DMS153 treated with DMSO at 0.1 percent for 48 hours (cell line): Measurements from ENCODE around the gene GNB1.
"Not testable (repeated sequence)": the region's sequence is repeated elsewhere in the genome, so short reads cannot be mapped to it uniquely, and the experiment has no call there.

Experiments used
- DNase-seq: peaks from one replicate; lab custom pipeline; 2025; ENCODE audit not compliant: unreplicated experiment; lab: John Stamatoyannopoulos, UW

GNB1 gene

DNA sequence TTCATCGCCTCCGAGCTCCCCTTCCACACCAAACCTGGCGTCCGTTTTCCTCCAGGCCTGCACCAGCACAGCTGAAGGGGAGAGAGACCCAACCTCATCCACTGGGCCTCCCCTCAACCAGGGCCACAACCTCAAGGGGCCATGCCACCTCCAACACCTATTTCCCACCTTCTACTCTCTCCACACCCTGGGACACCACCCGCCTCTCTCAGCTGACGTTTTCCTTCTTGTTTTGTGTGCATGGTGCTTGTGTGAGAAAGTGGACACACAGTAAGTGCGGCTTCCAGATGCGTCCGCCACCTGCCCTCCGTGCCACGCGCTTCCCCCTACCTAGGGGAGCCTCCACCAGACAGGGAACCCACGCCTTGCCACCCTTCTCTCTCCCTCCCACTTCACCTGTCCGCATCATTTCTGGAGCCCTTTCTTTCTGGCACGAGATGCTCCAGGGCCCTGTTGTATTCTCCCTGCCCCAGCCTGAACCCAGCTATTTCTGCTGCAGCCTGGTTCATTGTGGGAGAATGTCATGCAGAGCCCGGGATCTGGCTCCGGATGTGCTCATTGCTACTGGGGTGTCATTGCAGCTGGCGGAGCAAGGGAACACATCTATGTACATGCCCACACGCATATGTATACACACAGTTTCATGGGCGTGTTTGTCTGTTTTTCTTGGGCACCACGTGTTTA, 1.3 kb upstream of the GNB1 start:
- no peak for DNase-seq

DNA sequence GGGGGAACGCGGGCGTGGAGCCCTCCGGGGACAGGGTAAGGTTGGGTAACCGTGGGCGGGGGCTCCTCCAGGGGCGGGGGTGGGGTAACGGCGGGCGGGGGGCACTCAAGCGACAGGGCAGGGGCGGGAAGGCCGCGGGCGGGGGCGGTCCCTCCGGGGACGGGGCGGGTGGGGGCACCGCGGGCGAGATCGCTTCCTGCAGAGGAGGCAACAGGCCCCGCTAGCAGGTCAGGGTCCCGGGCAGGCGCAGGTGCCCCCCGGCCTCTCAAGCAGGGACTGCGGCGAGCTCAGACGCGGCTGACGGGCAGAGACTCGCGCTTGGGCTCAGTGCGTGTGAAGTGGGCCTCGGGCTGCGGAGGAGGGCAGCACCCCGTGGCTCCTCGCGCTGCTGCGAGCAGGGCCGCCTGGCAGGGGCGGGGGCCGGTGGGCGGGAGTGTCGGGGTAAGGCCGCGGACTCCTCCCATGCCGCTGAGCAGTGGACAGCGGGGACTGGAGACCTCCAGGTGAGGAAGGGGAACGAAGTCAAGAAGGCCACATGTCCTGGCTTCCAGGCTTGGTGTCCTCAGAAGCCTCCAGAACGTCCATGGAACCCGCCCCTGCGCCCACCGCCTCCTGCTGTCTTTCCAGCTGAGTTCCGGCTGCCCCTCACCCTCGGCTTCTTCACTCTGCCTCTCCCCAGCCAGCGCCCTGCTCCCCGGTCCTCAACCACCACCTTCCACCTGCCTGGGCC, 627 bp upstream of the GNB1 start:
- DNase-seq = peak; percentile 65

DNA sequence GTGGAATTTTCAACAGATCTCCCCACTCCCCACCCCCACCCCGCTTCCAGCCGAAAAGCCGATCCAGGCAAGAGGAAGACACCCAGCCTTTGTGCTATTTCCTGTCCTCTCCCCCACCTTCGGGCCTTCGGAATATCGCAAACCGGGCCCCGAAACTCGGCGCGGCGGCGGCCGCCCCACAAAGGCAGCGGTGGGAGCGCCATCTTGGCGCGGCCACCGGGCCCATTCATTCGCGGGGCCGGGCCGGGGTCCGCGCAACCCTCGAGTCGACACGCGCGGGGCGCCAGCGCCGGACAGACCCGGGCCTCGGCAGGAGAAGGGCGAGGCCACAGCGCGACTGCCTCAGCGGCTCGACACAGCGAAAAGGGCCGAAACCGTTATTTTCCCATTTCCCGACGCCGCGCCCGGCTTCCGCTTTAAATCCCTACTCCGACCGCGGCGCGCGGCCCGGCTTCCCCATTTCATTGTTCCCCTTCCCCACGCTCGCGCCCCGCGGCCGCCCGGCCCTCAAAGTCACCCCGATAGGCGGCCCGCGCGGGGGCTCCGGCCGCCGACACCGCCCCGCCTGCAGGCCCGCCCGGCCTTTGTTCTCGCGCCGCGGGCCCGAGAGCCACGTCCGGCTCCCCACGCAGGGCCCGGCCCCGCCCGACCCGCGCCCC, 911 bp downstream of the GNB1 start:
- DNase-seq = peak; percentile 56

DNA sequence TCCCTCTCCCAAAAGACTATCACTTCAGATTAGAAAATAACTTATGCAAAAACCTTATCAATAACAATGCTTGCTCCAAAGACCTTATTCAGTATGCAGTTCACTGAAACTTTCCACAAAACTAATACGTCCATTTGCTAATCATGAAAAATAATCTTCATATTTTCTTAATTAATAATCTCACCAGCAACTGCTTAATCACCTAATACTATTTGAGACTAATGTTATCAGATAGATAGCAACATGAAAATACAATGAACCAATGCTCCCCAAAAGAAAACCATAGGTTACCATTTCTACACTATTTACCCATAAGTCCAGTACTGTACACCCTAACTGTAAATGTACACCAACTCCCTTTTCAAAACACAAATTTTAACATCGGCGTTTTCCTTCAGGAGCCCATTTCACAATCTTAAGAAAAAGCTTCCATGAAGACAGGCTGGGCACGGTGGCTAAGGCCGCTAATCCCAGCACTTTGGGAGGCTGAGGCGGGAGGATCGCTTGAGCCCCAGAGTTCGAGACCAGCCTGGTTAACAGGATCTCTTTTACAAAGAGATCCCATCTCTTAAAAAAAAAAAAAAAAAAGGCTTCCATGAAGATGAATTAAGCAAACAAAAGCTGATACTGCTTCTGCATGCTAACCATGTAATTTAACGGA, 1.7 kb downstream of the GNB1 start:
- no peak for DNase-seq

DNA sequence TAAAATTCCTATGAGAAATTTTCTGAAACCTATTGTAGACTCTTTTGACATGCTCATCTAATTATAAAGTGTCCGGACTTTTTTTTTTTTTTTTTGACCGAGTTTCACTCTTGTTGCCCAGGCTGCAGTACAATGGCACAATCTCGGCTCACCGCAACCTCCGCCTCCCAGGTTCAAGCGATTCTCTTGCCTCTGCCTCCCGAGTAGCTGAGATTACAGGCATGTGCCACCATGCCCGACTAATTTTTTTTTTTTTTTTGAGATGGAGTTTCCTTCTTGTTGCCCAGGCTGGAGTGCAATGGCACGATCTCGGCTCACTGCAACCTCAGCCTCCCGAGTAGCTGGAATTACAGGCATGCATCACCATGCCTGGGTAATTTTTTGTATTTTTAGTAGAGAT, 7.0 kb downstream of the GNB1 start:
- DNase-seq = not testable (repeated sequence)

DNA sequence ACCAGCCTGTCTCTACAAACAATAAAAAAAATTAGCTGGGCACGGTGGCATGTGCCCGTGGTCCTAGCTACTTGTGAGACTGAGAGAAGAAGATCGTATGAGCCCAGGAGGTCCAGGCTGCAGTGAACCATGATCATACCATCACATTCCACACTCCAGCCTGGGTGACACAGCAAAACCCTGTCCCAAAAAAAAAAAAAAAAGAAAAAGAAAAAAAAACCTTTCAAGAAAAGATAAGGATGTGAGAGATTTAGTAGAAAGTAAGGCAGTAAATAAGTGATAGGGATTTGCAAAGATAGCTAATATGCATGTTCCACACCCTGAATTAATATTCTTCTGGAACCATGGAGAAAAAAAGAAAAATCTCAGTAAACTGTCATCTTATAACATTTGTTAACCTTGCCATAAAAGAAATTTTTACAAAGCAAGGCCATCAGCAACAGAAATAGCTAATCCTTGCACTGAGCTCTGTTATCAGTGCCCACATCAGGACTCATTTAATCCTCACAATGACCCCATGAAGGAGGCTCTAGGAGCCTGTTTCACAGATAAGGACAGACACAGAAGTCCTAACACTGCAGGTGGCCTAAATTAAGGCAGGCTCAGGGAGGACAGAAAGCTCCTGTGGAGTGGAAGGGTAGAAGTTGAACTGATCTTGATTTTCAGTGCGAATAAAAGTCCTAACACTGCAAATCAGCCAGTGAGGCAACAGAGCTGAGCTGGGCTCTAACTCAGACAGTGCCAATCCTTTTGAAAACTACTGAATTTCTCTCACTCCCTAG, 7.6 kb downstream of the GNB1 start:
- DNase-seq = no peak

DNA sequence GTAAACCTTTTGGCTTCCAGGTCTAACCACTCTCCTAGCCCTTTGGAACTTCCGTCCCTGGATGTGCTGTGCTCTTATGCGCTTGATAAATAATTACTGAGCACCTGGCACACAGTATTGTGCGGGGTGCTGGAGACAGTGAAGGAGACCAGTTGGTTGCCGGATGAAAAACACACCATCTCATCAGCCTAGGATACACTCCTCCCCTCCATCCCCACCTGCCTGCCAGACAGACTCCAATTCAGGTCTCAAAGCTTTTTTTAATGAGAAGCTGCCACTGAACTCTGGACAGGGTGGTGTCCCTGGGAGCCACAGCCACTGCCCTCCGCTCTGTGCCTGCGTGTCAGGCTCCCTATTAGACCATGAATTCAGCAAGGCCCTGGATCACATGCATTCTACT, 9.2 kb downstream of the GNB1 start:
- DNase-seq = no peak

DNA sequence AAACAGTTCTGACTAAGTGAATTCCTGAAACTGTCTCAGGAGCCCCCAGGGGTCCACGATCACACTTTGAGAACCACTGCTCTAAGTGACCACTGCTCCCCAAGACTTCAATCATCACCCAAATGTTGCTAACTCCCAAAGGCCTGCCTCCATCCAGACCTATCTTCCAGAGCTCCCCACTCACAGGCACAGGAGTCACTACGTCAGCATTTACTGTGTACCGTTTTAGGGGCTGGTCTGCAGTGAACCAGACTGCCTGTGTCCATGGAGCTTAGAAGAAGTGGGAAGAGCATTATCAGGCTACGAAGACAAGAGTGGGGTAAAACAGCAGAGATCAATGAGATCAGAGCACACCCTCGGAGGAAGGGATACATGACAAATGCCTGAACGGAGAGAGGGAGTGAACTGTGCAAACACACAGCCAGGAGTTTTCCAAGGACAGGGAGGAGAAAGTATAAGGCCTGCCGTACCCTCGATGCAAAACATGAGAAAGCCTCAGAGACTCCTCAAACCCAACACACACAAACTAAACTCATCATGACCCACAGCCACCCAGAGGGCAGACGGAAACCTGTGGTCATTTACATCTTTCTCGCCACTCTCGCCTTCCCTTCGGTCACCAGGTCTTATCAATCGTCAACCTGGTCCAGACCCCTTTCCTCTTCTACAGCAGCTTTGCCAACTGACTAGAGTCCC, 10.1 kb downstream of the GNB1 start:
- DNase-seq = no peak

DNA sequence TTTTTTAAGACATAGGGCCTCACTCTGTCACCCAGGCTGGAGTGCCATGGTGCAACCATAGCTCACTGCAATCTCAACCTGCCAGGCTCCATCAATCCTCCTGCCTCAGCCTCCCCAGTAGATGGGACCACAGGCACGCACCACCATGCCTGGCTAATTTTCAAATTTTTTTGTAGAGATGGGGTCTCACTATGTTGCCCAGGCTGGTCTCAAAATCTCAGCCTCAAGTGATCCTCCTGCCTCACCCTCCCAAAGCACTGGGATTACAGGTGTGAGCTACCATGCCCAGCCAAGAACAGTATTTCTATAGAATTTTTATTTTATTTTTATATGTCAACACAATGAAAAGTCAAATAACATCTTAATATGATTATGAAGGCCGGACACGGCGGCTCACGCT, 10.9 kb downstream of the GNB1 start:
- no peak for DNase-seq

DNA sequence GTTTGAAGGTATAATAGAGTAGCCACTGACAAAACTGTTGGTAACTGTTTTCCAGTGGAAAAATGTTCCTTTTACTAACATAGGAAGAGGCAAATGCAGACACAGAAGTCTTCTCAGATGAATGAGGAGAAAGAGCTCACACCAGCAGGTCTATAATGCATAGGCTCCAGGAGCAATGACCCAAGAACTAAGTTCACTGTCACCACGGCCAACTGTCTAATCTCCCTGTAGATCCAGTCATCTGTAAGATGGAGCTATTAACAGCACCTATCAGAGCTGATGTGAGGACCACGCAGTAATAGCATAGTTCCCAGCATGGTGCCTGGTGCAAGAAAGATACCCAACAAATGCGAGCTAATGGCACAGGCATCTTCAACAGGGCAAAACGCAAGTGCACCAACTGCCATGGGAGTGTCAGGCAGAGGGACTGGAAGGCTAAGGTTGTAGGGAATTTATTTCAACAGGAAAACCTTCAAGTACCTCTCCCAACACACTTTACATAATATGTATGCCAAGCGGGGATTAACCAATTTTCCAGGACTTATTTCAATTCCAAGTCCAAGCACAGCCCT, 12.9 kb downstream of the GNB1 start:
- no peak for DNase-seq

DNA sequence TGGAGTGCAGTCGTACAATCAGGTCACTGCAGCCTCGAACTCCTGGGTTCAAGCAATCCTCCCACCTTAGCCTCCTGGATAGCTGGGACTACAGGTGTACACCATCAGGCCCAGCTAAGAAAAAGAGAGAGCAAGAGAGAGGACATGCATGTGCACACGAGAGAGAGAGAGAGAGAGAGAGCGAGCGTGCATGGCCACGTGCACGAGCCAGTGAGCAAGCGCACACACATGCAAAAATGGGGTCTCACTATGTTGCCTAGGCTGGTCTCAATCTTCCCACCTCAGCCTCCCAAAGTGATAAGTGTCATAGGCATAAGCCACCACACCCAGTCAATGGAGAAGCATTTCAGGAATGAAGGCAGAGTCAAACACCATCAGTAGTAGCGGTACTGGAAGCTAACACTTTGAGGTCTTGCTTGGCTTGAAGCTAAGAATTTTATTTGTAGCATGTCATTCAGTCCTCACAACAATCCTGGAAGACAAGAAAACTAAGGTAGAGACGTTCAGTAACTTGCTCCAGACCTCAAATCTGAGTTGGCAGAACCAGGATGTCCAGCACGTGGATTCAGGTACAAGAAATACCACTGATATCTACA, 14.5 kb downstream of the GNB1 start:
- DNase-seq = no peak

DNA sequence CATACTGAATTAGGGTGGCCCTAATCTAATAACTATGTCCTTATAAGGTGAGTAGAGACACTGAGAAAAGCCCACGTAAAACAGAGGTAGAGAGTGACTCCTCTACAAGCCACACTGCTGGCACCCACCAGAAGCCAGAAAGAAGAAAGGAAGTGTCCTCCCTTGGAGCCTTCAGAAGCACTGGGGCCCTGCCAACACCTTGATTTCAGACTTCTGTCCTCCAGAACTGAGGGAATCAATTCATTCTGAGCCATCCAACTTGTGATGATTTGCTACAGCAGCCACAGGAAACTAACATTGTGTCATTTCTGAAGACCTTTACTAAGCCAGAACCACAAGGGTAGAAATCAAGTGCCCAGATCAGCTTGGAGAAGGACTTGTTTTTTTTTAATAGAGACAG, 15.0 kb downstream of the GNB1 start:
- no peak for DNase-seq

DNA sequence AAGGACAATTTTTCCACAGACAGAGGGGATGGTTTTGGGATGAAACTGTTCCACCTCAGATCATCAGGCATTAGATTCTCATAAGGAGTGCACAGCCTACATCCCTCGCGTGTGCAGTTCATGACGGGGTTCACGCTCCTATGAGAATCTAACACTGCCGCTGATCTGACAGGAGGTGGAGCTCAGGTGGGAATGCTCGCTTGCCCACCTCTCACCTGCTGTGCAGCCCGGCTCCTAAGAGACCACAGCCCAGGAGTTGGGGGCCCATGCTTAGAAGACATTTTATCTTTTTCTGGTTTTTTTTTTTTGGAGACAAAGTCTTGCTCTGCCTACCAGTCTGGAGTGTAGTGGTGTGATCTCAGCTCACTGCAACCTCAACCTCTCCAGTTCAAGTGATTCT, 16.0 kb downstream of the GNB1 start:
- no peak for DNase-seq

DNA sequence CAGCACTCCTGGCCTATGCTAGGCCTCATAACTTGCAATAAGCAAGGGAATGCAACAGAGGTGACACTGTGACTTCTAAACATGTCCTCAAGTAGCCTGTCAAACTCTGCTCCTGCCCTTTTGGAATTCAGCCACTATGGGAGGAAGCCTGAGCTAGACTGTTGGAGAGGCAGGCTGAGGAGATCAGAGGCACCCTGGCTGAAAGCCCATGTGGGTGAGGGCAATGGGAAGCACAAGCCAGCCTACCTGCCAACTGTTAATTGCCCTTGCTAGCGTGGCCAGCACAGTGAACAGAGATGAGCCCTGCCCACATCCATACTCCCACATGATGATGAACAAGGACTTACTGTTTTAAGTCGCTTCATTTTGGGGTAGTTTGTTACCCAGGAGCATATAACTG, 17.7 kb downstream of the GNB1 start:
- no peak for DNase-seq

DNA sequence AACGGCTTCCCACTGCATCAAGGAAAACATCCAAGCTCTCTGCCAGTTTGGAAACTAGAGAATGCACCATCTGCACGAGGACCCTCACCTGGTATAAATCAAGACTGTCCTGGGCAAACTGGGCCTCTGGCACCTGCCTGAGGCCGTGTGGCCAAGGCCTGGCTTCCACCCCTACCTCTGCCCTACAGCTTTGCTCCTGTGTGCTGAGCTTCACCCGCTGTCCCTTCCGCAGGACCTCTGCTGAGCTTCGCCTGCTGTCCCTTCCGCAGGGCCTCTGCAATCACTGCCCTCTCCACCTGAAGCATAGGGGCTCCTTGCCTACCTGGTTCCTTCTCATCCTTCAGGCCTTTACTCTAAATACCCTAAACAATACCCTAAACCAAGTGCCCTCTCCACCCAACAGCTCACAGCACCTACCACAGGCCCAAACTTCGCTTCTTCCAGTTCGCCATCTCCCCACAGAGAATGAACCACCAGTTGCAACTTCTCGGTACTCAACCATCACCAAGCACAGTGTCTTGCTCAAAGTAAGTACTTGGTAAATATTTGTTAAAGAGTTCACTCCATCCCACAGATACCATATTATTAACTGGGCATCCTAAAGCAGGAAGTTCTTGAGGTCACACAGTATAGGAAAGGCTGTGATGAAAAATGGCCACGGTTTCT, 18.4 kb downstream of the GNB1 start:
- no peak for DNase-seq

DNA sequence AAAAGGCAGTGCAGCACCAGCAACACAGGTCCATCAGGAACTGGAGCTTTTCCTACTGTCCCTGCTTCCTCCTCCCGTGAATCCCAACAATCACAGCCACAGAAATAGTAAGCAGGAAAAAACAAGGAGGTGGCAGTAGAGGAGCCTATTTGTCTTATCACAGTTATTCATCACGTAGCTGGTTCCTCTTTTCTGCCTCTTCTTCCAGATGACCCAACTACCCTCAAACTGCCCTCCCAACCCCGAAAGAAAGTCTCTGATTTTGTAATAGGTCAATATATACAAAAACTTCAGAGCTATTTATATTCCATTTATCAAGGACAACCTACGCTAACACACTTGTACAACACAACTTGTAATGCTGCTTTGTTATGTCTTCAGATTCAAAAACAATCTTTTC, 21.4 kb downstream of the GNB1 start:
- DNase-seq = no peak

DNA sequence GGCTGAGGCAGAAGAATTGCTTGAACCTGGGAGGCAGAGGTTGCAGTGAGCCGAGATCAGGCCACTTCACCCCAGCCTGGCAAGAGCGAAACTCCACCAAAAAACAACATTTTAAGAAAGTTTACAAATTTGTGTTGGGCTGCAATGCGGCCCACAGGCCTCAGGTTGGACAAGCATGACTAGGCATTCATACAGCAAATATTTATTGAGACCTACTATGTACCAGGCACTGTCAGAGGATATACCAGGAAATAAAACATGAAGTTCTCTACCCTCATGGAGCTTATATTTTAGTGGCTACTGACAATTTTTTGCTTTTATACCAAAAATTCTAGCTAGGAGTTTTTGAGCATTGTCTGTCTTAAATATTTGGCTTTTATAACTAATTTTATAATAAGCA, 23.7 kb downstream of the GNB1 start:
- DNase-seq = no peak

DNA sequence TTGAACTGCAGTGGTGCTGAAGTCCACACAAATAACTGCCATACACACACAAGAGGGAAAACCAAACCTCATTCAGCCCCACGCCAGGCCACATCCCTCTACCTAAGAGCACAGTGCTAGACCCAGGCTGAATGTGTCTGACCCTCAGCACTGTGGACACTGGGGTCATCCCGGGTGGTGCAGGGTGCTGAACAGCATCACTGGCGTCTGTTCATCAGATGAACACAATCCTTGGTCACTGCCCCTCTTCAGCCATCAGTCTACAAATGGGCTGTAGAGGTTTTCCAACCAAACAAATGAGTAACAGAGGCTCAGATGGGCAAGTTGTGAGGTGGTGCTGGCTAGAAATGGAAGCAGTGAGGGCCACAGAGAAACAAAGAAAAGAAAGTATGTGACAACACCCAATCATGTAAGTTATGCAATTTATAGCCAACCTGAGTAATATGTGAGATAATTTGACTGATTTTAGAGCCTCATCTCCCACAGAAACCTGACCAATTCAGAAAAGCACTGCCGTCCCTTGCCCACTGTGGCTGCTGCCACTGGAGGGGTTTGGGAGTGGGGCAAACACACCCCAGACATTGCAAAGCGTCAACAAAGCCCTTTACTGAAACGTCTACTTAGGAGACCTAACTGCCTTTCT, 27.9 kb downstream of the GNB1 start:
- no peak for DNase-seq
